ENCODE results near the gene CAV3. TPM values are rescaled to one million over a fixed set of nuclear protein-coding genes. Genes with fewer than 3 reads are reported as not detected.
A peak's percentile ranks its signal among the peaks of the same experiment; 100 is the strongest.

The CAV3 gene
- total RNA-seq, 1 experiment from 2014 or later = not detected

DNA sequence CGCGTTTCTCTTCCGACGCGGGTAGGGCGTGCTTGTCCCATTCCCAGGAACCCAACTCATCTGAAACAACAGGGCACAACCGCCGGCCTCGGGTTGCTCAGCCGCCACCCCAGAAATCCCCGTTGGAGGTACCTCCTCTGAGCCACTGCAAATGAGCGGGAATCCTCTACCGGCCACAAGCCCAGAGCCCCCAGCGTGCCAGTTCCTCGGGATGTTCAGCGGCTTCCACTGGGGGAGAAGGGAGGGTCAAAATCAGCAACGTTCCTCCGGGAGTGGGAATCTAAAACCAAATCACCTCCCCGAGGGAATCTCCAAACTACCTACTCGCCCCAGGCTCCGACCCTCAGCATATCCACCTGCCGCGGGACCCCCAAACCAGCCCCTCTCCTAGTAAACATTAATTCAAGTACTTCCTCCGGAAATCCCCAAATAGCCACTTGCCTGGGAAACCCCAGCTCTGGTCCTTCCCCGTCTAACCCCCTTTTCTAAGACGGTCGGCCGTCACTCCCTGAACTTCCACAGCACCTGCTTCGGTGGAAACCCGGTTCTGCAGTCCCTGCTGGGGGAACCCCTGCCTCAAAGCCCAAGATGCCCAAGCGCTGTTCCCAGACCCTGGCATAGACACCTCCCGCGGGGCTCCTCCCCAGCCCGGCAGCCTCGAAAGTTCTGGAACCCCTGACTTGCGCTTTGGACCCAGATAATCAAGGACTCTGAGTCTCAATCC is 34.9 kb downstream of the CAV3 start:
- Histone ChIP-seq H3K4me1 (peaks cover 9% of the 10 kb centered on the region; the same call in 1 of the 2 replicates), H3K27me3 (replicated peaks; ENCODE audit: control insufficient read depth, insufficient read depth, low read length) (no peaks in the 10 kb centered on the region; the same call in 1 of the 2 replicates), H3K36me3 (ENCODE audit: control insufficient read depth, insufficient read depth, low read length) (no peaks in the 10 kb centered on the region), H3K9me3 (no peaks in the 10 kb centered on the region), H3K4me3 (ENCODE audit: low read depth, low read length) (peak overlapping the region; percentile 36)
- H3K9me3 Mint-ChIP-seq (ENCODE audit: unreplicated experiment) = no peaks in the 10 kb centered on the region
- peak overlapping the region; percentile 71 for H3K4me3 Mint-ChIP-seq (ENCODE audit: unreplicated experiment)
- ChIA-PET CTCF (interaction anchor here (0.6 to 1.5 kb wide), 6 partner anchors 9 to 245 kb away, joined by 3 to 14 read pairs (median 4); no protein-coding TSS in a partner anchor), POLR2A (no interaction called here)
- H3K27me3 Mint-ChIP-seq (ENCODE audit: insufficient read depth, unreplicated experiment) = peaks cover 8% of the 10 kb centered on the region
- H3K36me3 Mint-ChIP-seq (ENCODE audit: insufficient read depth, unreplicated experiment) = peaks cover 6% of the 10 kb centered on the region
- no peak overlapping the region for H3K27ac Mint-ChIP-seq (ENCODE audit: unreplicated experiment)
- H3K4me1 Mint-ChIP-seq (ENCODE audit: low read depth, unreplicated experiment) = peaks cover 6% of the 10 kb centered on the region
- TF ChIP-seq, protein P1, sequence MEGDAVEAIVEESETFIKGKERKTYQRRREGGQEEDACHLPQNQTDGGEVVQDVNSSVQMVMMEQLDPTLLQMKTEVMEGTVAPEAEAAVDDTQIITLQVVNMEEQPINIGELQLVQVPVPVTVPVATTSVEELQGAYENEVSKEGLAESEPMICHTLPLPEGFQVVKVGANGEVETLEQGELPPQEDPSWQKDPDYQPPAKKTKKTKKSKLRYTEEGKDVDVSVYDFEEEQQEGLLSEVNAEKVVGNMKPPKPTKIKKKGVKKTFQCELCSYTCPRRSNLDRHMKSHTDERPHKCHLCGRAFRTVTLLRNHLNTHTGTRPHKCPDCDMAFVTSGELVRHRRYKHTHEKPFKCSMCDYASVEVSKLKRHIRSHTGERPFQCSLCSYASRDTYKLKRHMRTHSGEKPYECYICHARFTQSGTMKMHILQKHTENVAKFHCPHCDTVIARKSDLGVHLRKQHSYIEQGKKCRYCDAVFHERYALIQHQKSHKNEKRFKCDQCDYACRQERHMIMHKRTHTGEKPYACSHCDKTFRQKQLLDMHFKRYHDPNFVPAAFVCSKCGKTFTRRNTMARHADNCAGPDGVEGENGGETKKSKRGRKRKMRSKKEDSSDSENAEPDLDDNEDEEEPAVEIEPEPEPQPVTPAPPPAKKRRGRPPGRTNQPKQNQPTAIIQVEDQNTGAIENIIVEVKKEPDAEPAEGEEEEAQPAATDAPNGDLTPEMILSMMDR (IDR thresholded peaks at IDR 0.05; ENCODE audit: insufficient read depth in 1 of 2, low read depth in 1 of 2, low read length in 1 of 2, severe bottlenecking in 1 of 2, unreplicated experiment in 1 of 2) = no peak
- no TSS peak for BruUV-seq (replicated peaks)
- DNase-seq = no peak
- intact Hi-C loops (cut with micrococcal nuclease; ENCODE audit: unreplicated experiment) = loop anchor here (2.0 to 10.0 kb wide), 6 partner anchors 72 to 324 kb away; no protein-coding TSS in a partner anchor

DNA sequence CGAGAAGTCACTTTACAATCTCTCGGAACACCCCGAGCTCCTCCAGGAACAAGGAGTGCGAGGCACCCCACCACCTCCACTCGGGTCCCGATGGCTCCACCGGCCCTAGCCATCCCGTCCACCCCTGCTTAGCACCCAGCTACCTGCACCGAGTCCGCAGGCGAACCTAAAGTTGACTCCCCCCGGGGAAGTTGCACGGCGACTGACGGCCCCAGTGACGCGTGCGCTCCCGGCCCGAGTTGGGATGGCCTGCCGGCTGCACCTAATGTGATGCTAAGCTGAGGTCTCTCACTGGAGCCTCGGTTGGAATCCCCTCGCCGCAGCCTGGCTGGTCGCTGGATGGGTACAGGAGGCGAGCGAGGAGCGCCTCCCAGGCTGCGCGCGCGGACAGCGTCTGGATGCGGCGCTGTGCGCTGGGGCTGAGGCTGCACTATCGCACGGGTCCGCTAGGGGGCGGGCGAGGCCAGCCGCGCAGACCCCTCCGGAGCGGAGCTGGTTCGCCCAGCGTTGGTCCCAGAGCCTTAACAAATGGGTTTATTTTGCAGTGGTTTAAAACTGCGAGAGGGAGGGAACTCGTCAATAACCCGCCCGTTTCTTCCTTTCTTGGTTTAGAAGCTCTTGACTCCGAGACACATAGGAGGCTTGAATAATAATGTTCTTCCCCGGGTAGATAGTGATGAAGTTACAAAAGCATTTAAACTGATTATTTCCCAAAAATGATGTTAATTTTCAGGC is 35.7 kb downstream of the CAV3 start, which contains the start of gene OXTR:
Gene OXTR (minus strand): TSS at position 526 of the 735 bp plus-strand sequence. CDS start 1,426 bp downstream, outside the sequence.
- no peaks in the 10 kb centered on the region for H3K9me3 Mint-ChIP-seq (ENCODE audit: unreplicated experiment)
- POLR2A ChIA-PET = no interaction called here
- H3K9me3 ChIP-seq = no peaks in the 10 kb centered on the region
- intact Hi-C loops (cut with micrococcal nuclease; ENCODE audit: unreplicated experiment) = loop anchor here (2.0 to 10.0 kb wide), 6 partner anchors 72 to 324 kb away; no protein-coding TSS in a partner anchor
- no peaks in the 10 kb centered on the region; the same call in 1 of the 2 replicates for H3K27me3 ChIP-seq (replicated peaks; ENCODE audit: control insufficient read depth, insufficient read depth, low read length)
- no peaks in the 10 kb centered on the region for H3K36me3 ChIP-seq (ENCODE audit: control insufficient read depth, insufficient read depth, low read length)
- H3K4me3 Mint-ChIP-seq (ENCODE audit: unreplicated experiment) = peak within 1 kb of the TSS; percentile 71
- peaks cover 4% of the 10 kb centered on the region for H3K36me3 Mint-ChIP-seq (ENCODE audit: insufficient read depth, unreplicated experiment)
- H3K4me1 ChIP-seq = peaks cover 9% of the 10 kb centered on the region; the same call in 1 of the 2 replicates
- CTCF ChIA-PET = interaction anchor here (0.6 to 1.5 kb wide), 12 partner anchors 9 to 292 kb away, joined by 3 to 14 read pairs (median 4); no protein-coding TSS in a partner anchor
- H3K4me1 Mint-ChIP-seq (ENCODE audit: low read depth, unreplicated experiment) = peaks cover 6% of the 10 kb centered on the region
- H3K4me3 ChIP-seq (ENCODE audit: low read depth, low read length) = peak within 1 kb of the TSS; percentile 44
- BruUV-seq (replicated peaks) = no TSS peak
- TF ChIP-seq, protein P1 (IDR thresholded peaks at IDR 0.05; ENCODE audit: insufficient read depth in 1 of 2, low read depth in 1 of 2, low read length in 1 of 2, severe bottlenecking in 1 of 2, unreplicated experiment in 1 of 2) = peak; percentile 95 to 96
- no peak within 1 kb of the TSS for H3K27ac Mint-ChIP-seq (ENCODE audit: unreplicated experiment)
- peak; percentile 59 to 87 for DNase-seq
- peaks cover 8% of the 10 kb centered on the region for H3K27me3 Mint-ChIP-seq (ENCODE audit: insufficient read depth, unreplicated experiment)

DNA sequence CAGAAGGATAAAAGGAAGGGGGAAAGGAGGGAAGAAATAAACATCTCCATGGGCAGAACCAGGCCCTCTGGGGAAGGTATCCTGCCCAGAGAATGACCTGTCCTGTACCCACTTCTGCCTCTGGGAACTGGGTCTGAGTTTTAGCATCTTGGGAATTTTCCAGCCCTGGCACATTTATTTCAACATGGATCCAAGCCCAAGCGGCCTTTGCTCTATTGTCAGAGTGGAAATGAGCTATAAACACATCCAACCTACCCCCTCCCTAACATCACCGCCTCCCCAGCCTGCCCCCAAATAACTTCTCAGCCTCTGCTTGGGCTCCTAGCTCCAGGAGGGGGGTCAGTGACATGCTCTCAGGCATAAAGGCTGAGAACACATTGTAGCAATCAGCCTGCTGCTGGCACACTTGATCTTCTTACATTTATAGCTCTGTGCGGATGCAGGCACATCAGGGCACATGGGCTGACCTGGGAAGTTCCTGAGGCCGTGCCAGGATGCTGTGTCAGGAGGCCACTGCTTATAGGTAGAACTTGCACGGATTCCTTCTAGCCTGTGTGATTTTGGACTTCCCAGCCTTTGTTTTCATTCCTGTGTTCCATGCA is 40.4 kb downstream of the CAV3 start:
- POLR2A ChIA-PET = no interaction called here
- H3K9me3 Mint-ChIP-seq (ENCODE audit: unreplicated experiment) = no peaks in the 10 kb centered on the region

More for the DNA sequence above, 40.4 kb downstream of the CAV3 start:
- Mint-ChIP-seq H3K4me1 (ENCODE audit: low read depth, unreplicated experiment) (peaks cover 6% of the 10 kb centered on the region), H3K27me3 (ENCODE audit: insufficient read depth, unreplicated experiment) (peaks cover 7% of the 10 kb centered on the region), H3K36me3 (ENCODE audit: insufficient read depth, unreplicated experiment) (no peaks in the 10 kb centered on the region), H3K27ac (ENCODE audit: unreplicated experiment) (no peak overlapping the region), H3K4me3 (ENCODE audit: unreplicated experiment) (no peak overlapping the region)
- no TSS peak for BruUV-seq (replicated peaks)
- intact Hi-C loops (cut with micrococcal nuclease; ENCODE audit: unreplicated experiment) = no loop called here
- TF ChIP-seq, protein P1 (IDR thresholded peaks at IDR 0.05; ENCODE audit: insufficient read depth in 1 of 2, low read depth in 1 of 2, low read length in 1 of 2, severe bottlenecking in 1 of 2, unreplicated experiment in 1 of 2) = no peak
- Histone ChIP-seq H3K27me3 (replicated peaks; ENCODE audit: control insufficient read depth, insufficient read depth, low read length) (no peaks in the 10 kb centered on the region), H3K9me3 (no peaks in the 10 kb centered on the region), H3K4me1 (peaks cover under 1% of the 10 kb centered on the region; the same call in 1 of the 2 replicates), H3K4me3 (ENCODE audit: low read depth, low read length) (no peak overlapping the region), H3K36me3 (ENCODE audit: control insufficient read depth, insufficient read depth, low read length) (no peaks in the 10 kb centered on the region)
- no peak for DNase-seq
- CTCF ChIA-PET = no interaction called here

Measured in Caco-2 (cell line).